ENCODE measurements around the gene PLD2. TPM values are rescaled to one million over a fixed set of nuclear protein-coding genes. Genes with fewer than 3 reads are reported as not detected.
A peak's percentile ranks its signal among the peaks of the same experiment; 100 is the strongest.

Gene PLD2
- total RNA-seq = 36.4 TPM
- polyA plus RNA-seq = 1 to 10 TPM; 1.6 to 4.7 (median 1.9) TPM

- H3K27me3 ChIP-seq (ENCODE audit: control insufficient read depth, insufficient read depth, low read length) = no peaks in the 10 kb centered on the region
- H3K27ac Mint-ChIP-seq = peak within 1 kb of the TSS in 2 of 3 donors; percentile 4 to 29
- DNase-seq (peak; percentile 83 to 87 (median 85)), ATAC-seq (ENCODE audit: low read depth in 2 of 2) (peak; percentile 97 to 99)
- H3K36me3 ChIP-seq (ENCODE audit: control insufficient read depth, insufficient read depth, low read length) = peaks cover 4% of the 10 kb centered on the region
- peaks cover 14% of the 10 kb centered on the region for H3K4me1 ChIP-seq (ENCODE audit: control insufficient read depth, insufficient read depth, low read length, poor library complexity, severe bottlenecking)
- peaks cover 6 to 22% (median 15%) of the 10 kb centered on the region in 4 donors for H3K4me1 Mint-ChIP-seq
- peak within 1 kb of the TSS; percentile 84 to 90 (median 86) for H3K4me3 Mint-ChIP-seq
- no peaks in the 10 kb centered on the region for H3K9me3 Mint-ChIP-seq
- H3K27ac ChIP-seq (ENCODE audit: insufficient read depth, low read length, poor library complexity, severe bottlenecking) = peak within 1 kb of the TSS; percentile 72
- no peaks in the 10 kb centered on the region for H3K9me3 ChIP-seq (ENCODE audit: control insufficient read depth in 2 of 2, low read length in 2 of 2)
- no peaks in the 10 kb centered on the region for H3K27me3 Mint-ChIP-seq
- peak within 1 kb of the TSS; percentile 74 for H3K4me3 ChIP-seq (ENCODE audit: low read depth, low read length)
- peaks cover 8% of the 10 kb centered on the region for H3K36me3 Mint-ChIP-seq
Measured at GRCh38 chr17:4806777-4807604, at the start of gene PLD2. Gene PLD2 (plus strand): TSS chr17:4807152. CDS start chr17:4807773, 621 bp downstream.

GRCh38 chr17:4759776-4760236 is 47.1 kb upstream of the PLD2 start:
- peaks cover 49% of the 10 kb centered on the region for H3K27me3 Mint-ChIP-seq
- H3K27me3 ChIP-seq (ENCODE audit: control insufficient read depth, insufficient read depth, low read length) = no peaks in the 10 kb centered on the region
- H3K9me3 Mint-ChIP-seq = no peaks in the 10 kb centered on the region
- H3K4me1 ChIP-seq (ENCODE audit: control insufficient read depth, insufficient read depth, low read length, poor library complexity, severe bottlenecking) = no peaks in the 10 kb centered on the region
- no peaks in the 10 kb centered on the region for H3K9me3 ChIP-seq (ENCODE audit: control insufficient read depth in 2 of 2, low read length in 2 of 2)
- H3K27ac Mint-ChIP-seq = no peak overlapping the region
- H3K27ac ChIP-seq (ENCODE audit: insufficient read depth, low read length, poor library complexity, severe bottlenecking) = no peak overlapping the region
- ATAC-seq (ENCODE audit: low read depth in 2 of 2) (no peak), DNase-seq (no peak)
- H3K4me1 Mint-ChIP-seq = no peaks in the 10 kb centered on the region
- H3K36me3 Mint-ChIP-seq = no peaks in the 10 kb centered on the region
- no peak overlapping the region for H3K4me3 ChIP-seq (ENCODE audit: low read depth, low read length)
- H3K4me3 Mint-ChIP-seq = no peak overlapping the region
- no peaks in the 10 kb centered on the region for H3K36me3 ChIP-seq (ENCODE audit: control insufficient read depth, insufficient read depth, low read length)

- no peaks in the 10 kb centered on the region for H3K9me3 Mint-ChIP-seq
- H3K4me3 ChIP-seq (ENCODE audit: low read depth, low read length) = no peak overlapping the region
- H3K9me3 ChIP-seq (ENCODE audit: control insufficient read depth in 2 of 2, low read length in 2 of 2) = no peaks in the 10 kb centered on the region
- no peaks in the 10 kb centered on the region for H3K36me3 Mint-ChIP-seq
- ATAC-seq (ENCODE audit: low read depth in 2 of 2) (no peak), DNase-seq (no peak)
- H3K4me3 Mint-ChIP-seq = no peak overlapping the region
- no peak overlapping the region for H3K27ac Mint-ChIP-seq
- no peaks in the 10 kb centered on the region for H3K4me1 Mint-ChIP-seq
- peaks cover 25% of the 10 kb centered on the region for H3K27me3 Mint-ChIP-seq
- no peaks in the 10 kb centered on the region for H3K4me1 ChIP-seq (ENCODE audit: control insufficient read depth, insufficient read depth, low read length, poor library complexity, severe bottlenecking)
- H3K27ac ChIP-seq (ENCODE audit: insufficient read depth, low read length, poor library complexity, severe bottlenecking) = no peak overlapping the region
- no peaks in the 10 kb centered on the region for H3K36me3 ChIP-seq (ENCODE audit: control insufficient read depth, insufficient read depth, low read length)
- no peaks in the 10 kb centered on the region for H3K27me3 ChIP-seq (ENCODE audit: control insufficient read depth, insufficient read depth, low read length)
Measured at GRCh38 chr17:4764595-4764994, 42.4 kb upstream of the PLD2 start.

- H3K4me1 ChIP-seq (ENCODE audit: control insufficient read depth, insufficient read depth, low read length, poor library complexity, severe bottlenecking) = no peaks in the 10 kb centered on the region
- no peak overlapping the region for H3K27ac Mint-ChIP-seq
- peaks cover 0 to 2% (median under 1%) of the 10 kb centered on the region in 4 donors for H3K4me1 Mint-ChIP-seq
- H3K4me3 Mint-ChIP-seq = no peak overlapping the region
- H3K9me3 ChIP-seq (ENCODE audit: control insufficient read depth in 2 of 2, low read length in 2 of 2) = no peaks in the 10 kb centered on the region
- H3K27ac ChIP-seq (ENCODE audit: insufficient read depth, low read length, poor library complexity, severe bottlenecking) = no peak overlapping the region
- no peaks in the 10 kb centered on the region for H3K36me3 ChIP-seq (ENCODE audit: control insufficient read depth, insufficient read depth, low read length)
- DNase-seq (no peak), ATAC-seq (ENCODE audit: low read depth in 2 of 2) (no peak)
- no peak overlapping the region for H3K4me3 ChIP-seq (ENCODE audit: low read depth, low read length)
- H3K9me3 Mint-ChIP-seq = no peaks in the 10 kb centered on the region
- no peaks in the 10 kb centered on the region for H3K36me3 Mint-ChIP-seq
- H3K27me3 ChIP-seq (ENCODE audit: control insufficient read depth, insufficient read depth, low read length) = no peaks in the 10 kb centered on the region
- H3K27me3 Mint-ChIP-seq = peaks cover 13% of the 10 kb centered on the region
Measured at GRCh38 chr17:4766201-4766600, 40.8 kb upstream of the PLD2 start.

- DNase-seq = no peak
- no peaks in the 10 kb centered on the region for H3K27me3 ChIP-seq (ENCODE audit: control insufficient read depth, insufficient read depth, low read length)
- Mint-ChIP-seq H3K27ac (no peak overlapping the region), H3K4me3 (no peak overlapping the region), H3K9me3 (no peaks in the 10 kb centered on the region), H3K4me1 (peaks cover 0 to 7% (median 4%) of the 10 kb centered on the region in 4 donors), H3K27me3 (peaks cover 12% of the 10 kb centered on the region), H3K36me3 (no peaks in the 10 kb centered on the region)
- H3K36me3 ChIP-seq (ENCODE audit: control insufficient read depth, insufficient read depth, low read length) = no peaks in the 10 kb centered on the region
- peaks cover 4% of the 10 kb centered on the region for H3K4me1 ChIP-seq (ENCODE audit: control insufficient read depth, insufficient read depth, low read length, poor library complexity, severe bottlenecking)
- no peaks in the 10 kb centered on the region for H3K9me3 ChIP-seq (ENCODE audit: control insufficient read depth in 2 of 2, low read length in 2 of 2)
- ATAC-seq (ENCODE audit: low read depth in 2 of 2) = no peak
- no peak overlapping the region for H3K27ac ChIP-seq (ENCODE audit: insufficient read depth, low read length, poor library complexity, severe bottlenecking)
- H3K4me3 ChIP-seq (ENCODE audit: low read depth, low read length) = no peak overlapping the region
Measured at GRCh38 chr17:4766723-4767122, 40.2 kb upstream of the PLD2 start.

GRCh38 chr17:4768298-4768697 is 38.7 kb upstream of the PLD2 start:
- ATAC-seq (ENCODE audit: low read depth in 2 of 2) (no peak), DNase-seq (no peak)
- Histone ChIP-seq H3K27me3 (ENCODE audit: control insufficient read depth, insufficient read depth, low read length) (no peaks in the 10 kb centered on the region), H3K4me3 (ENCODE audit: low read depth, low read length) (no peak overlapping the region), H3K9me3 (ENCODE audit: control insufficient read depth in 2 of 2, low read length in 2 of 2) (no peaks in the 10 kb centered on the region), H3K36me3 (ENCODE audit: control insufficient read depth, insufficient read depth, low read length) (no peaks in the 10 kb centered on the region), H3K27ac (ENCODE audit: insufficient read depth, low read length, poor library complexity, severe bottlenecking) (no peak overlapping the region), H3K4me1 (ENCODE audit: control insufficient read depth, insufficient read depth, low read length, poor library complexity, severe bottlenecking) (peaks cover 5% of the 10 kb centered on the region)
- Mint-ChIP-seq H3K27ac (peak overlapping the region in 1 of 3 donors; percentile 58), H3K4me3 (no peak overlapping the region), H3K9me3 (no peaks in the 10 kb centered on the region), H3K36me3 (no peaks in the 10 kb centered on the region), H3K27me3 (peaks cover 8% of the 10 kb centered on the region), H3K4me1 (peaks cover 0 to 9% (median 6%) of the 10 kb centered on the region in 4 donors)

GRCh38 chr17:4769628-4770027 is 37.3 kb upstream of the PLD2 start:
- no peak for DNase-seq
- no peaks in the 10 kb centered on the region for H3K36me3 Mint-ChIP-seq
- Histone ChIP-seq H3K27ac (ENCODE audit: insufficient read depth, low read length, poor library complexity, severe bottlenecking) (no peak overlapping the region), H3K27me3 (ENCODE audit: control insufficient read depth, insufficient read depth, low read length) (no peaks in the 10 kb centered on the region), H3K36me3 (ENCODE audit: control insufficient read depth, insufficient read depth, low read length) (no peaks in the 10 kb centered on the region), H3K4me3 (ENCODE audit: low read depth, low read length) (no peak overlapping the region), H3K4me1 (ENCODE audit: control insufficient read depth, insufficient read depth, low read length, poor library complexity, severe bottlenecking) (peaks cover 5% of the 10 kb centered on the region), H3K9me3 (ENCODE audit: control insufficient read depth in 2 of 2, low read length in 2 of 2) (no peaks in the 10 kb centered on the region)
- no peak overlapping the region for H3K4me3 Mint-ChIP-seq
- H3K9me3 Mint-ChIP-seq = no peaks in the 10 kb centered on the region
- no peak for ATAC-seq (ENCODE audit: low read depth in 2 of 2)
- no peak overlapping the region for H3K27ac Mint-ChIP-seq
- H3K4me1 Mint-ChIP-seq = peaks cover 0 to 14% (median 6%) of the 10 kb centered on the region in 4 donors
- H3K27me3 Mint-ChIP-seq = peaks cover 8% of the 10 kb centered on the region
